Prostate gland (tissue), 2 donors: ENCODE results near the gene LSS. TPM values are rescaled to one million over a fixed set of nuclear protein-coding genes. Genes with fewer than 3 reads are reported as not detected.
A peak's percentile ranks its signal among the peaks of the same experiment; 100 is the strongest.
"Not testable (repeated sequence)": the region's sequence is repeated elsewhere in the genome, so short reads cannot be mapped to it uniquely, and the experiment has no call there.

Experiments
- DNase-seq: peaks from one replicate; pipeline ENCODE4 v3.0.0-alpha.2; 2019; ENCODE audit warnings: low spot score
- H3K27ac ChIP-seq, 2 donors: fragments of 200-600 bp; sonication (generic); 2 replicates each; pipeline ENCODE4 v1.5.1; 2017 to 2019
- H3K27me3 ChIP-seq: fragments of 200-600 bp; sonication (generic); replicated peaks from 2 replicates; pipeline ENCODE4 v1.5.1; 2019; ENCODE audit not compliant: insufficient read depth
- H3K36me3 ChIP-seq, 2 donors: fragments of 200-600 bp; sonication (generic); 1 replicate in 1 of 2; 2 replicates in 1 of 2; pipeline versions ENCODE4 v1.5.1 to v1.8.1; 2017 to 2019
- H3K4me1 ChIP-seq: fragments of 200-600 bp; sonication (generic); replicated peaks from 2 replicates; pipeline ENCODE4 v1.5.1; 2019
- H3K4me3 ChIP-seq, 2 donors: fragments of 200-600 bp; sonication (generic); 2 replicates each; pipeline ENCODE4 v1.5.1; 2017 to 2019
- H3K9me3 ChIP-seq: fragments of 200-600 bp; sonication (generic); 2 replicates; pipeline ENCODE4 v1.5.1; 2017
- POLR2A ChIP-seq: fragments of 450-650 bp; IDR thresholded peaks from one replicate; pipeline ENCODE4 v1.6.1; 2016; ENCODE audit warnings: antibody characterized with exemption, mild to moderate bottlenecking
- POLR2AphosphoS5 ChIP-seq: sonication (generic); formaldehyde crosslinking; IDR thresholded peaks from one replicate; pipeline ENCODE4 v1.6.1; 2017; ENCODE audit warnings: antibody characterized with exemption
- WGBS: methylation state at CpG from one replicate; pipeline ENCODE4 v1.1.5; 2018; 5-methylcytosine and 5-hydroxymethylcytosine counted together
- intact Hi-C: fragments of 100-400 bp; cut with DNase I; formaldehyde crosslinking; loops from one replicate; pipeline ENCODE4 v1.14.2; 2022
- total RNA-seq, 2 donors: library from RNA; depleted of rRNA; stranded (reverse); fragments of >200 nt; gene quantifications; one replicate each; pipeline ENCODE4 v1.1.0, GENCODE V29; 2016
- TF ChIP-seq, protein P1 (sequence below), 4 experiments: fragments of 200-600 bp in 2 of 4; fragments of 450-650 bp in 2 of 4; sonication (generic) in 2 of 4; IDR thresholded peaks; 1 replicate in 3 of 4; 2 replicates in 1 of 4; pipeline ENCODE4 v1.5.1; 2016 to 2019; ENCODE audit warnings: antibody characterized with exemption in 4 of 4, mild to moderate bottlenecking in 2 of 4, moderate library complexity in 2 of 4

The LSS gene
- total RNA-seq, 2 donors from 2014 or later = 95.5 to 145 TPM

- Histone ChIP-seq H3K36me3 (peaks cover 13 to 19% of the 10 kb centered on the region in 2 donors), H3K9me3 (no peaks in the 10 kb centered on the region), H3K27me3 (no peaks in the 10 kb centered on the region), H3K4me3 (no peak overlapping the region), H3K4me1 (no peaks in the 10 kb centered on the region), H3K27ac (no peak overlapping the region)
- intact Hi-C loops = no loop called here
- WGBS = 63% methylated on average over 3 of the region's 3 CpGs
- no peak for DNase-seq
- TF ChIP-seq POLR2AphosphoS5 = no peak
- no peak for TF ChIP-seq POLR2A
- TF ChIP-seq, protein P1, sequence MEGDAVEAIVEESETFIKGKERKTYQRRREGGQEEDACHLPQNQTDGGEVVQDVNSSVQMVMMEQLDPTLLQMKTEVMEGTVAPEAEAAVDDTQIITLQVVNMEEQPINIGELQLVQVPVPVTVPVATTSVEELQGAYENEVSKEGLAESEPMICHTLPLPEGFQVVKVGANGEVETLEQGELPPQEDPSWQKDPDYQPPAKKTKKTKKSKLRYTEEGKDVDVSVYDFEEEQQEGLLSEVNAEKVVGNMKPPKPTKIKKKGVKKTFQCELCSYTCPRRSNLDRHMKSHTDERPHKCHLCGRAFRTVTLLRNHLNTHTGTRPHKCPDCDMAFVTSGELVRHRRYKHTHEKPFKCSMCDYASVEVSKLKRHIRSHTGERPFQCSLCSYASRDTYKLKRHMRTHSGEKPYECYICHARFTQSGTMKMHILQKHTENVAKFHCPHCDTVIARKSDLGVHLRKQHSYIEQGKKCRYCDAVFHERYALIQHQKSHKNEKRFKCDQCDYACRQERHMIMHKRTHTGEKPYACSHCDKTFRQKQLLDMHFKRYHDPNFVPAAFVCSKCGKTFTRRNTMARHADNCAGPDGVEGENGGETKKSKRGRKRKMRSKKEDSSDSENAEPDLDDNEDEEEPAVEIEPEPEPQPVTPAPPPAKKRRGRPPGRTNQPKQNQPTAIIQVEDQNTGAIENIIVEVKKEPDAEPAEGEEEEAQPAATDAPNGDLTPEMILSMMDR (IDR thresholded peaks at IDR 0.05) = no peak
Observed at GRCh38 chr21:46245213-46245915, 16.8 kb upstream of the LSS start.

GRCh38 chr21:46244602-46245001 lies 16.0 kb upstream of the LSS start:
- Histone ChIP-seq H3K27ac (no peak overlapping the region), H3K9me3 (no peaks in the 10 kb centered on the region), H3K4me3 (no peak overlapping the region), H3K36me3 (peaks cover 11 to 25% of the 10 kb centered on the region in 2 donors), H3K27me3 (no peaks in the 10 kb centered on the region), H3K4me1 (no peaks in the 10 kb centered on the region)
- DNase-seq = no peak
- WGBS = 82% methylated on average over 8 of the region's 8 CpGs
- intact Hi-C loops = no loop called here
- TF ChIP-seq POLR2A (no peak), POLR2AphosphoS5 (no peak)
- TF ChIP-seq, protein P1 (IDR thresholded peaks at IDR 0.05) = no peak

DNA sequence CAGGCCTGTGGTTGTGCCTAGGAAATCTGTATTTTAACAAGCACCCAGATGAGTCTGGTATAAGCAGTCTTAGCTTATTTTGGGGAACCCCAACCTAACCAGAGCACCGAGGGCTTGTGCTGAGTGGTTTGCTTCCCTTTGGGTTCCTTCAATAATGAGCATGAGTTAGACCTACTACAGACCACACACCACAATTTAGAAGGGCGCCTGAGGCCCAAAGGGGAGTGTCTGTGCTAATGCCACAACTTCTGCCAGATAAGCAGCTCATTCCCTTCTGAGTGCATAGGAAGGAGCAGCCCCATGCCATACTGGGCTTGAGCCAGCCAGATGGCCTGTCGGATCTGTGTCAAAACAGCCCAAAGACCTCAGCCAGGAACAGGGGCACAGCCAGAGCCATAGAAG lies 15.4 kb upstream of the LSS start:
- H3K36me3 ChIP-seq = peaks cover 11 to 32% of the 10 kb centered on the region in 2 donors
- no peaks in the 10 kb centered on the region for H3K27me3 ChIP-seq
- intact Hi-C loops = no loop called here
- no peak for TF ChIP-seq POLR2A
- TF ChIP-seq, protein P1 (IDR thresholded peaks at IDR 0.05) = no peak
- no peak for TF ChIP-seq POLR2AphosphoS5
- no peak overlapping the region for H3K4me3 ChIP-seq
- no peak for DNase-seq
- H3K4me1 ChIP-seq = no peaks in the 10 kb centered on the region
- H3K9me3 ChIP-seq = no peaks in the 10 kb centered on the region
- 95% methylated on average over 3 of the region's 3 CpGs for WGBS
- no peak overlapping the region for H3K27ac ChIP-seq

DNA sequence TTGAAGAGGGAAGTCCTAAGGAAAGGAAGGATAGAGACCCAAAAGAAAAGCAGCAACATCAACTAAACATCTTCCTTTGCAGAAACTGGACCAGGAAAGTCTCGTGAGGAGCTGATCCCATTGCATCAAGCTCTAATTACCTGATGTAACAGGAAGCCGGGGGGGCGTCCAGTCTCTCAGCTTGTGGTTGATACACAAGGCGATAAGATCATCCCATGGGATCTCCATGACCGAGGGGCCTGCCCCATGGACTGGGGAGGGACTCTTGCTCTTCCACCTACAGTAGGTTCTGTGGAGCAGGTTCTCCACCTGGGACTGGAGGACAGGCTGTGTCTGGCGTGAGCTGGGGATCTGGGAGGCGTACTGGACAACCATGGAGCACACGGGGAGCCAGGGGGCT lies 14.8 kb upstream of the LSS start:
- peaks cover 11 to 32% of the 10 kb centered on the region in 2 donors for H3K36me3 ChIP-seq
- DNase-seq = no peak
- TF ChIP-seq, protein P1 (IDR thresholded peaks at IDR 0.05) = no peak
- no peak for TF ChIP-seq POLR2AphosphoS5
- TF ChIP-seq POLR2A = no peak
- no peaks in the 10 kb centered on the region for H3K9me3 ChIP-seq
- H3K27me3 ChIP-seq = no peaks in the 10 kb centered on the region
- H3K4me1 ChIP-seq = no peaks in the 10 kb centered on the region
- intact Hi-C loops = no loop called here
- WGBS = 93% methylated on average over 8 of the region's 8 CpGs
- H3K4me3 ChIP-seq = no peak overlapping the region
- H3K27ac ChIP-seq = no peak overlapping the region

DNA sequence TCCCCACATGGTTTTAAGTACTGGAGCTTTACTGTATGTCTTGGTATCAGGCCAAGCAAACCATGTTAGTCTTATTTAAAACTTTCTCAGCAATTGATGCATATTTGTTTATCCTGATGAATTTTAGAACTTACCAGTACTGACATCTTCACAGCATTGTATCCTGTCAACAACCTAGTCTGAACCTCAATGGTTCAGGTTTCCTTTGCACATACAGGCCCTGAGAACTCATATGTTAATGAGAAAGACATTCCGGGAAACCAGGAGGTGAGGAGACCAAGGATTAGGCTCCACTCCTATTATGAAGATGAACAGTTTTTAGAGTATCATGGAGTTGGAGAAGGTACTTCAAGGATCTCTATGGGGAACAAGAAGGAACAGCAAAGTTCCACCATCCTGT lies 13.0 kb upstream of the LSS start:
- H3K4me1 ChIP-seq, H3K9me3 ChIP-seq, H3K27me3 ChIP-seq, DNase-seq, H3K4me3 ChIP-seq, intact Hi-C loops: not testable (repeated sequence)
- Histone ChIP-seq H3K36me3 (peaks cover 8 to 29% of the 10 kb centered on the region in 2 donors), H3K27ac (peak overlapping the region in 1 of 2 donors; percentile 14)
- WGBS = 78% methylated on average over 1 of the region's 1 CpG
